ENCODE measurements around the gene TAS2R60. TPM values are rescaled to one million over a fixed set of nuclear protein-coding genes. Genes with fewer than 3 reads are reported as not detected.

Gene TAS2R60
- total and polyA plus RNA-seq, 12 donors: 0.42 TPM; not detected in 11

GRCh38 chr7:143429770-143430698, 13.2 kb upstream of the TAS2R60 start:
- Histone ChIP-seq H3K27ac (no peak overlapping the region), H3K4me3 (no peak overlapping the region), H3K36me3 (replicated peaks in 1 of 2) (no peaks in the 10 kb centered on the region), H3K4me1 (replicated peaks in 1 of 2) (no peaks in the 10 kb centered on the region), H3K27me3 (no peaks in the 10 kb centered on the region), H3K9me3 (replicated peaks in 1 of 3) (no peaks in the 10 kb centered on the region)
- intact Hi-C loops (cut with DNase I): no loop called here
- TF ChIP-seq CTCF (IDR thresholded peaks at IDR 0.05): no peak
- TF ChIP-seq POLR2A (IDR thresholded peaks at IDR 0.05): no peak
- 68 to 74% (median 71%) methylated on average over 10 of the region's 10 CpGs for WGBS, 4 donors
- no peak for DNase-seq

GRCh38 chr7:143431109-143431508, 12.1 kb upstream of the TAS2R60 start:
- WGBS, 4 donors: 38 to 82% (median 65%) methylated on average over 2 of the region's 2 CpGs
- DNase-seq: no peak
- no peaks in the 10 kb centered on the region for H3K36me3 ChIP-seq (replicated peaks in 1 of 2)
- intact Hi-C loops (cut with DNase I): no loop called here
- H3K4me1 ChIP-seq (replicated peaks in 1 of 2): no peaks in the 10 kb centered on the region
- H3K9me3 ChIP-seq (replicated peaks in 1 of 3): no peaks in the 10 kb centered on the region
- H3K27me3 ChIP-seq: no peaks in the 10 kb centered on the region
- H3K27ac ChIP-seq: no peak overlapping the region
- TF ChIP-seq CTCF (IDR thresholded peaks at IDR 0.05) (no peak), POLR2A (IDR thresholded peaks at IDR 0.05) (no peak)
- no peak overlapping the region for H3K4me3 ChIP-seq

- WGBS, 4 donors: 59 to 74% (median 67%) methylated on average over 4 of the region's 4 CpGs
- TF ChIP-seq POLR2A (IDR thresholded peaks at IDR 0.05) (no peak), CTCF (IDR thresholded peaks at IDR 0.05) (no peak)
- Histone ChIP-seq H3K4me1 (replicated peaks in 1 of 2) (no peaks in the 10 kb centered on the region), H3K36me3 (replicated peaks in 1 of 2) (no peaks in the 10 kb centered on the region), H3K9me3 (replicated peaks in 1 of 3) (no peaks in the 10 kb centered on the region), H3K27ac (no peak overlapping the region), H3K27me3 (no peaks in the 10 kb centered on the region), H3K4me3 (no peak overlapping the region)
- DNase-seq: no peak
- intact Hi-C loops (cut with DNase I): no loop called here
Measured at GRCh38 chr7:143433759-143434158, 9.5 kb upstream of the TAS2R60 start.

GRCh38 chr7:143434660-143435059, 8.6 kb upstream of the TAS2R60 start:
- no peak overlapping the region for H3K4me3 ChIP-seq
- 79 to 84% (median 81%) methylated on average over 9 of the region's 9 CpGs for WGBS, 4 donors
- DNase-seq: no peak
- TF ChIP-seq POLR2A (IDR thresholded peaks at IDR 0.05): no peak
- no peak for TF ChIP-seq CTCF (IDR thresholded peaks at IDR 0.05)
- intact Hi-C loops (cut with DNase I): no loop called here
- H3K9me3 ChIP-seq (replicated peaks in 1 of 3): no peaks in the 10 kb centered on the region
- no peak overlapping the region for H3K27ac ChIP-seq
- H3K4me1 ChIP-seq (replicated peaks in 1 of 2): no peaks in the 10 kb centered on the region
- H3K36me3 ChIP-seq (replicated peaks in 1 of 2): no peaks in the 10 kb centered on the region
- no peaks in the 10 kb centered on the region for H3K27me3 ChIP-seq
